Spleen (tissue), 11 donors: ENCODE measurements around the gene PRR14. TPM values are rescaled to one million over a fixed set of nuclear protein-coding genes. Genes with fewer than 3 reads are reported as not detected.

ENCODE experiments used
- DNase-seq: peaks from one replicate; pipeline ENCODE4 v3.0.0-alpha.2; 2020
- H3K27ac ChIP-seq, 8 donors: fragments of 200-600 bp; sonication (generic) in 7 of 8; 1 replicate in 4 of 8; 2 replicates in 4 of 8; pipeline versions ENCODE4 v1.5.0 to v1.8.0; 2016 to 2021; ENCODE audit warnings: inconsistent platforms in 4 of 8, mild to moderate bottlenecking in 4 of 8, moderate library complexity in 1 of 8
- H3K27me3 ChIP-seq, 7 donors: fragments of 200-600 bp; sonication (generic) in 6 of 7; replicated peaks in 1 of 7; 1 replicate in 4 of 7; 2 replicates in 3 of 7; pipeline versions ENCODE4 v1.5.0 to v1.8.0; 2016 to 2021; ENCODE audit warnings: inconsistent platforms in 3 of 7, mild to moderate bottlenecking in 1 of 7
- H3K36me3 ChIP-seq, 6 donors: fragments of 200-600 bp; sonication (generic) in 5 of 6; 1 replicate in 4 of 6; 2 replicates in 2 of 6; pipeline versions ENCODE4 v1.5.0 to v1.8.0; 2016 to 2021; ENCODE audit warnings: inconsistent platforms in 2 of 6
- H3K4me1 ChIP-seq, 6 donors: fragments of 200-600 bp; sonication (generic) in 5 of 6; 1 replicate in 3 of 6; 2 replicates in 3 of 6; pipeline versions ENCODE4 v1.5.0 to v1.8.0; 2016 to 2021; ENCODE audit warnings: inconsistent platforms in 3 of 6
- H3K4me3 ChIP-seq, 8 donors: fragments of 200-600 bp; sonication (generic) in 7 of 8; 1 replicate in 4 of 8; 2 replicates in 4 of 8; pipeline versions ENCODE4 v1.5.0 to v1.8.0; 2016 to 2021; ENCODE audit warnings: inconsistent platforms in 4 of 8, mild to moderate bottlenecking in 4 of 8, moderate library complexity in 2 of 8
- H3K9me3 ChIP-seq, 8 donors: fragments of 200-600 bp; sonication (generic) in 7 of 8; 1 replicate in 4 of 8; 2 replicates in 4 of 8; pipeline versions ENCODE4 v1.5.0 to v1.8.0; 2016 to 2021; ENCODE audit warnings: inconsistent platforms in 4 of 8
- POLR2A ChIP-seq, 3 donors: fragments of 450-650 bp; IDR thresholded peaks; one replicate each; pipeline ENCODE4 v1.5.1; 2017; ENCODE audit warnings: antibody characterized with exemption in 3 of 3, mild to moderate bottlenecking in 1 of 3
- POLR2AphosphoS5 ChIP-seq, 3 donors: sonication (generic); formaldehyde crosslinking; IDR thresholded peaks; one replicate each; pipeline ENCODE4 v1.5.1; 2017; ENCODE audit warnings: antibody characterized with exemption in 3 of 3
- WGBS, 5 donors: extraction: QIAGEN DNeasy Blood & Tissue Kit in 3 of 5; methylation state at CpG; one replicate each; pipeline versions ENCODE4 v1.1.5 to v1.1.7; 2013 to 2018; 5-methylcytosine and 5-hydroxymethylcytosine counted together
- intact Hi-C: fragments of 100-400 bp; cut with DNase I; formaldehyde crosslinking; loops from one replicate; pipeline ENCODE4 v1.15.0; 2023; ENCODE audit warnings: low total_unique reads
- polyA plus RNA-seq, 3 donors: library from polyadenylated mRNA; stranded (reverse); fragments of 200-250 nt; gene quantifications; one replicate each; pipeline ENCODE4 v1.2.1, GENCODE V29; 2013
- total RNA-seq, 7 donors: library from RNA; depleted of rRNA in 3 of 7; stranded (reverse); fragments of >200 nt in 3 of 7; fragmentation: NEBNext Ultra II Directional in 4 of 7; extraction: Animal tissue kit (Norgen Biotek cat#: 25700) in 4 of 7; gene quantifications; one replicate each; pipeline versions ENCODE4 v1.1.0 to v1.2.1, GENCODE V29; 2016 to 2021
- TF ChIP-seq, protein P1 (sequence below), 11 experiments: fragments of 200-600 bp in 7 of 11; fragments of 450-650 bp in 4 of 11; sonication (generic) in 4 of 11; IDR thresholded peaks in 8 of 11; conservative IDR thresholded peaks in 3 of 11; 1 replicate in 7 of 11; 2 replicates in 4 of 11; pipeline versions ENCODE4 v1.4.0 to v1.8.0; 2016 to 2021; ENCODE audit warnings: antibody characterized with exemption in 11 of 11, inconsistent platforms in 4 of 11, mild to moderate bottlenecking in 1 of 11
- donor health status: healthy with polysubstance abuse.
- donor health status: DM: no; HTN: no; CAD: no; lungs with moderate emphysema.
- donor health status: DM: no; HTN: no; CAD: no.
- donor health status: Bipolar disorder and iron deficiency.
- donor health status: healthy.
- donor health status: DM: no; HTN: no; CAD: no.
- donor health status: DM: yes; HTN: yes; CAD: no.

PRR14 gene
- total and polyA plus RNA-seq, 10 donors = 51.2 to 178 (median 67.3) TPM

DNA sequence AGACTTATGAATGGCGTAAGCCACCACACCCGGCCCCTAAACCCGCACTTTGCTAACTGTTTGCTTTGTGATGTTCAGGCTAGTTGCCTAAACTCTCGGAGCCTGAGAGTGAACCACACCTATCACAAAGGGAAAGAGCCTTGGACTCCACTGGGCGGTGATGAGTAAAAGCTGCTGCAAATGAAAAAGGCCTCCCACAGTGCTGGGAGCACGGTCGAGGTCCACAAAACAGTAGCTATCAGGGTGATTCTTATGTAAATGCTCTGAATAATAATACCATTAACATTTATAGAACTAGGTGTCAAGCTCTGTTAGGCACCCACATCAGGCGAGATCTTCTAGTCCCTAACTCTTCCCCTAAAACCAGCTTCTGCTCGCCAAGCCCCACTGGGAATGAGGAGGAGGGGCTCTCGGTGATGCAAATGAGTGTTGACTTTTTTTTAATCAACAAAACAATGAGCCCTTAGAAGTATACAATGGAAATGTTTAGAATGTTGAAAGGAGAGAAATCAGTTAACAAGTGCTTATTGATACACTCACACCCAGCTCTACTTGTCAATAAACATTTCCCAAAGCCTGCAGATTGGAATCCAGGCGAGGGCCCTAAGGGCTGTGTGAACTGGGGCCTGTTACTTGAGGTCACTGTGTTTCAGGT is 27.3 kb downstream of the PRR14 start:
- TF ChIP-seq, protein P1, sequence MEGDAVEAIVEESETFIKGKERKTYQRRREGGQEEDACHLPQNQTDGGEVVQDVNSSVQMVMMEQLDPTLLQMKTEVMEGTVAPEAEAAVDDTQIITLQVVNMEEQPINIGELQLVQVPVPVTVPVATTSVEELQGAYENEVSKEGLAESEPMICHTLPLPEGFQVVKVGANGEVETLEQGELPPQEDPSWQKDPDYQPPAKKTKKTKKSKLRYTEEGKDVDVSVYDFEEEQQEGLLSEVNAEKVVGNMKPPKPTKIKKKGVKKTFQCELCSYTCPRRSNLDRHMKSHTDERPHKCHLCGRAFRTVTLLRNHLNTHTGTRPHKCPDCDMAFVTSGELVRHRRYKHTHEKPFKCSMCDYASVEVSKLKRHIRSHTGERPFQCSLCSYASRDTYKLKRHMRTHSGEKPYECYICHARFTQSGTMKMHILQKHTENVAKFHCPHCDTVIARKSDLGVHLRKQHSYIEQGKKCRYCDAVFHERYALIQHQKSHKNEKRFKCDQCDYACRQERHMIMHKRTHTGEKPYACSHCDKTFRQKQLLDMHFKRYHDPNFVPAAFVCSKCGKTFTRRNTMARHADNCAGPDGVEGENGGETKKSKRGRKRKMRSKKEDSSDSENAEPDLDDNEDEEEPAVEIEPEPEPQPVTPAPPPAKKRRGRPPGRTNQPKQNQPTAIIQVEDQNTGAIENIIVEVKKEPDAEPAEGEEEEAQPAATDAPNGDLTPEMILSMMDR (IDR thresholded peaks at IDR 0.05 in 8 of 11, conservative IDR thresholded peaks at IDR 0.05 in 3 of 11) = no peak
- TF ChIP-seq POLR2A (IDR thresholded peaks at IDR 0.05) = no peak
- TF ChIP-seq POLR2AphosphoS5 (IDR thresholded peaks at IDR 0.05) = no peak
- WGBS, 5 donors = 82 to 88% (median 85%) methylated on average over 11 of the region's 11 CpGs
- DNase-seq = no peak
- Histone ChIP-seq H3K9me3 (no peaks in the 10 kb centered on the region), H3K36me3 (no peaks in the 10 kb centered on the region), H3K4me1 (no peaks in the 10 kb centered on the region), H3K4me3 (no peak overlapping the region), H3K27me3 (no peaks in the 10 kb centered on the region), H3K27ac (no peak overlapping the region)
- intact Hi-C loops = no loop called here

DNA sequence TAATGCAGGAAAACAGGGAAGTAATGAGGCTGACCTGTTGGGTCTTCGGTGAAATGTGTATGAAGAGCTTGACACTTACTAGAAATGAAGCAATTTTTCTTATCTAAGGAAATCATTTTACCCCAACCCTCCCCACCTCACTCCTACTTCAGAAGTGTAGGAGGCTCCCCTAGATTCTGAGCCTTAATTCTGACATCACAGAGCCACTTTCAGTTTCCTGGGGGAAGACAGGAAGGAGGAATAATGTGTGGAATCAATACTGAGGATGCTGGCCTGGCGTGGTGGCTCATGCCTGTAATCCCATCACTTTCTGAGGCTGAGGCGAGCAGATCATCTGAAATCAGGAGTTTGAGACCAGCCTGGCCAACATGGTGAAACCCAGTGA is 27.8 kb downstream of the PRR14 start:
- Histone ChIP-seq H3K4me1 (no peaks in the 10 kb centered on the region), H3K27ac (no peak overlapping the region), H3K27me3 (no peaks in the 10 kb centered on the region), H3K4me3 (no peak overlapping the region), H3K36me3 (no peaks in the 10 kb centered on the region), H3K9me3 (no peaks in the 10 kb centered on the region)
- WGBS, 5 donors = 64 to 84% (median 78%) methylated on average over 3 of the region's 3 CpGs
- no peak for DNase-seq
- intact Hi-C loops = no loop called here
- TF ChIP-seq, protein P1 (IDR thresholded peaks at IDR 0.05 in 8 of 11, conservative IDR thresholded peaks at IDR 0.05 in 3 of 11) = no peak
- no peak for TF ChIP-seq POLR2AphosphoS5 (IDR thresholded peaks at IDR 0.05)
- TF ChIP-seq POLR2A (IDR thresholded peaks at IDR 0.05) = no peak

DNA sequence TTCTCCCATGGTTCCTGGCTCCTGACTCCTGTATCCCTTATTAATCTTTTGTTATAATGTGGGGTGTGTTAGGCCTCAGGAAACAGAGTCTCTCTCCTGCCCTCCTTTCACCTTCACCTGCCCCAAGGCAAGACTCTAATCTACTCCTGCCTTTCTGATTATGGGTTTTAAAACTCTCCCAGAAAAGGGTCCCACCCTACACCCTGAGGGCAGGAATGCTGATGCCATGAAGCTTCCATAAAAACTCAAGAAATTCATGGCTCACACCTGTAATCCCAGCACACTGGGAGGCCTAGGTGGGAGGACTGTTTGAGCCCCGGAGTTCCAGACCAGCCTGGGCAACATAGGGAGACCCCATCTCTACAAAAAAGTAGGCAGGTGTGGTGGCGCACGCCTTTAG is 29.6 kb downstream of the PRR14 start:
- 91 to 100% (median 93%) methylated on average over 3 of the region's 3 CpGs for WGBS, 5 donors
- intact Hi-C loops = no loop called here
- no peak for DNase-seq
- H3K36me3 ChIP-seq = no peaks in the 10 kb centered on the region
- no peaks in the 10 kb centered on the region for H3K9me3 ChIP-seq
- H3K27me3 ChIP-seq = no peaks in the 10 kb centered on the region
- no peaks in the 10 kb centered on the region for H3K4me1 ChIP-seq
- no peak for TF ChIP-seq POLR2A (IDR thresholded peaks at IDR 0.05)
- TF ChIP-seq, protein P1 (IDR thresholded peaks at IDR 0.05 in 8 of 11, conservative IDR thresholded peaks at IDR 0.05 in 3 of 11) = no peak
- no peak overlapping the region for H3K27ac ChIP-seq
- no peak overlapping the region for H3K4me3 ChIP-seq

DNA sequence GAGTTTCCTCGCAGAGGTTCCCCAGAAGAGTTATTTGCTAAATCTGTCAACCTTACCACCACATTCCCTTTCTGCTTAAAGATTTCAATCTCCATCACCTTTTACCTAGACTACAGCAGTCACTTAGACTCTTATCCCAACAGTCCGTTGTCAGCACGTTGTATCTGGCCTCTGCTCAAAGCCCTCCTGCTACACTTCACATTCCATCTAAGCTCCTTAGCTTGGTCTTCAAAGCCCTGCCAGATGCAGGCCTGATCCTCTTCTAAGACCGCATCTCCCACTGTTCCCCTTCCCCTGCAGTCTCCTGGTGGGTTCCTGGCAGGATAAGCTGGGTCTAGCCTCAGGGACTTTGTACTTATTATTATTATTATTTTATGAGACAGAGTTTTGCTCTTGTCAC is 37.9 kb downstream of the PRR14 start:
- Histone ChIP-seq H3K36me3 (no peaks in the 10 kb centered on the region), H3K27ac (no peak overlapping the region), H3K4me3 (no peak overlapping the region), H3K4me1 (peaks cover 0 to 12% (median 5%) of the 10 kb centered on the region in 6 donors), H3K27me3 (no peaks in the 10 kb centered on the region), H3K9me3 (no peaks in the 10 kb centered on the region)
- WGBS, 5 donors = 77 to 93% (median 85%) methylated on average over 4 of the region's 4 CpGs
- TF ChIP-seq POLR2AphosphoS5 (IDR thresholded peaks at IDR 0.05) (no peak), POLR2A (IDR thresholded peaks at IDR 0.05) (no peak)
- TF ChIP-seq, protein P1 (IDR thresholded peaks at IDR 0.05 in 8 of 11, conservative IDR thresholded peaks at IDR 0.05 in 3 of 11) = no peak
- intact Hi-C loops = no loop called here
- DNase-seq = no peak
